DOHH2 (cell line): ENCODE results near the gene SMIM10L1.

Experiments
- H3F3A ChIP-seq: fragments of 200-600 bp; sonication (generic), shearing (Covaris generic); 2 replicates; pipeline ENCODE4 v1.6.0; 2016; ENCODE audit warnings: antibody characterized with exemption, mild to moderate bottlenecking; ENCODE audit not compliant: control insufficient read depth, insufficient read depth
- H3K27ac ChIP-seq: fragments of 200-600 bp; sonication (generic); 2 replicates; pipeline ENCODE4 v1.5.1; 2014; ENCODE audit warnings: low read depth, mild to moderate bottlenecking, low read length, moderate library complexity
- H3K27me3 ChIP-seq: fragments of 200-600 bp; sonication (generic); 2 replicates; pipeline ENCODE4 v1.6.1; 2014; ENCODE audit warnings: mild to moderate bottlenecking, low read length, mixed read lengths; ENCODE audit not compliant: control insufficient read depth
- H3K36me3 ChIP-seq: fragments of 200-600 bp; sonication (generic); 2 replicates; pipeline ENCODE4 v1.6.1; 2014; ENCODE audit warnings: mild to moderate bottlenecking, low read length, moderate library complexity, mixed read lengths; ENCODE audit not compliant: control insufficient read depth
- H3K4me1 ChIP-seq: fragments of 200-600 bp; sonication (generic); 2 replicates; pipeline ENCODE4 v1.6.1; 2014; ENCODE audit warnings: mild to moderate bottlenecking, low read length, mixed read lengths; ENCODE audit not compliant: control insufficient read depth
- H3K4me2 ChIP-seq: fragments of 200-600 bp; sonication (generic); 2 replicates; pipeline ENCODE4 v1.6.0; 2014; ENCODE audit warnings: mild to moderate bottlenecking, low read length, moderate library complexity
- H3K4me3 ChIP-seq: fragments of 200-600 bp; sonication (generic); 2 replicates; pipeline ENCODE4 v1.5.1; 2014; ENCODE audit warnings: mild to moderate bottlenecking, low read length, mixed read lengths
- H3K79me2 ChIP-seq: fragments of 200-600 bp; sonication (generic); 2 replicates; pipeline ENCODE4 v1.6.1; 2014; ENCODE audit warnings: mild to moderate bottlenecking, low read length, mixed read lengths; ENCODE audit not compliant: control insufficient read depth
- H3K9me2 ChIP-seq: fragments of 200-600 bp; sonication (generic); replicated peaks from 2 replicates; pipeline ENCODE4 v1.6.1; 2014; ENCODE audit warnings: mild to moderate bottlenecking, low read length, mixed read lengths; ENCODE audit not compliant: control insufficient read depth
- H3K9me3 ChIP-seq: fragments of 200-600 bp; sonication (generic); 2 replicates; pipeline ENCODE4 v1.6.1; 2014; ENCODE audit warnings: antibody characterized with exemption, low read length, mixed read lengths; ENCODE audit not compliant: control insufficient read depth, insufficient read depth
- H4K20me1 ChIP-seq: fragments of 200-600 bp; sonication (generic); 2 replicates; pipeline ENCODE4 v1.6.0; 2014; ENCODE audit warnings: low read depth, mild to moderate bottlenecking, antibody characterized with exemption, low read length, moderate library complexity; ENCODE audit not compliant: control insufficient read depth, insufficient read depth
- EZH2phosphoT487 ChIP-seq: fragments of 200-600 bp; sonication (generic); IDR thresholded peaks from 2 replicates; pipeline ENCODE4 v1.6.1; 2017; ENCODE audit warnings: borderline replicate concordance, mild to moderate bottlenecking, antibody characterized with exemption, low read length, moderate library complexity, mixed read lengths
- TF ChIP-seq, protein P1 (sequence below): fragments of 200-600 bp; sonication (generic); IDR thresholded peaks from one replicate; pipeline ENCODE4 v1.5.1; 2014; ENCODE audit warnings: antibody characterized with exemption, mild to moderate bottlenecking, low read depth, low read length; ENCODE audit not compliant: poor library complexity, severe bottlenecking

The SMIM10L1 gene

DNA sequence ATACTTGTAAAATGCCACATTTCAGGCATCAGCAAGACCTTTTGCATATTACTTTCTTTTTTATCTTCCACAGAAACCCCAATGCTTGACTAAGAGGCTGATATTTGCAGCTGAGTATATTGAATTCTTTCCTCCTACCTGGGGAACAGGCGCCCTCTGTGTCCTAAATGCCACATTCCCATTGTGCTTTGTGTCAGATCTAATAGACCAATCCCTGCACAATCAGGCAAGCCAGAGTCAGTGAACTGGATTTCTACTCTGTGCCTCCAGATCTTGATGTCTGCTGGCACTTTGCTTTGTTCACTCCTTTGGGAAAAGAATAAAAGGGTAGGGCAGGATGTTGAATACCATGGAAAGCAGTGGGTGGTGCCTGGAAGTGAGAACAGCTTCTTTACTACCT is 38.1 kb downstream of the SMIM10L1 start:
- no peaks in the 10 kb centered on the region for H4K20me1 ChIP-seq
- no peaks in the 10 kb centered on the region for H3K4me1 ChIP-seq
- H3K27ac ChIP-seq = no peak overlapping the region
- no peak overlapping the region for H3K4me3 ChIP-seq
- no peak for TF ChIP-seq EZH2phosphoT487
- TF ChIP-seq, protein P1, sequence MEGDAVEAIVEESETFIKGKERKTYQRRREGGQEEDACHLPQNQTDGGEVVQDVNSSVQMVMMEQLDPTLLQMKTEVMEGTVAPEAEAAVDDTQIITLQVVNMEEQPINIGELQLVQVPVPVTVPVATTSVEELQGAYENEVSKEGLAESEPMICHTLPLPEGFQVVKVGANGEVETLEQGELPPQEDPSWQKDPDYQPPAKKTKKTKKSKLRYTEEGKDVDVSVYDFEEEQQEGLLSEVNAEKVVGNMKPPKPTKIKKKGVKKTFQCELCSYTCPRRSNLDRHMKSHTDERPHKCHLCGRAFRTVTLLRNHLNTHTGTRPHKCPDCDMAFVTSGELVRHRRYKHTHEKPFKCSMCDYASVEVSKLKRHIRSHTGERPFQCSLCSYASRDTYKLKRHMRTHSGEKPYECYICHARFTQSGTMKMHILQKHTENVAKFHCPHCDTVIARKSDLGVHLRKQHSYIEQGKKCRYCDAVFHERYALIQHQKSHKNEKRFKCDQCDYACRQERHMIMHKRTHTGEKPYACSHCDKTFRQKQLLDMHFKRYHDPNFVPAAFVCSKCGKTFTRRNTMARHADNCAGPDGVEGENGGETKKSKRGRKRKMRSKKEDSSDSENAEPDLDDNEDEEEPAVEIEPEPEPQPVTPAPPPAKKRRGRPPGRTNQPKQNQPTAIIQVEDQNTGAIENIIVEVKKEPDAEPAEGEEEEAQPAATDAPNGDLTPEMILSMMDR = no peak
- no peaks in the 10 kb centered on the region for H3K27me3 ChIP-seq
- H3K36me3 ChIP-seq = no peaks in the 10 kb centered on the region
- no peaks in the 10 kb centered on the region for H3K9me3 ChIP-seq
- no peaks in the 10 kb centered on the region for H3F3A ChIP-seq
- no peak overlapping the region for H3K4me2 ChIP-seq
- no peaks in the 10 kb centered on the region for H3K79me2 ChIP-seq
- no peaks in the 10 kb centered on the region for H3K9me2 ChIP-seq
